ENCODE data around the gene SRD5A1.
A peak's percentile ranks its signal among the peaks of the same experiment; 100 is the strongest.

SRD5A1 gene

DNA sequence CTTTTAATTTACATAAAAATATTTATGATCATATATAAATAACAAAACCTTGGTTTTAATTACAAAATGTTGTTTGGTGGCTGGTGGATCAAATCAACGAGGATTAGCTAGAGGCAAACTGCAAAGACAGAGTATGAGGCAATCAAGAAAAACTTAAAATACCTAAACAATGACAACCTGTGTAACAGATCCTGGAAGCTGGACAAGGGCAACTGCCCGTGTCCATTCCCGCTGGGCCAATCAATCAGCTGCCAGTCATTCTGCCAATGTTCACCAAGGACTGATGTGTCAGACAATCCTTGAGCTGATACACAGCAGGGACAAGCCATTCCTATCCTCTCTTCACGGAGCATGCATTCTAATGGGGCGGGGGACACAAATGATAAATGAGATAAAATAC, 76.8 kb downstream of the SRD5A1 start:
- Histone ChIP-seq H3K4me3 (ENCODE audit: severe bottlenecking) (no peak overlapping the region), H3K27ac (ENCODE audit: poor library complexity, severe bottlenecking) (no peak overlapping the region), H3K9me3 (ENCODE audit: severe bottlenecking) (no peaks in the 10 kb centered on the region), H3K4me1 (ENCODE audit: insufficient read depth, poor library complexity, severe bottlenecking) (peaks cover 8% of the 10 kb centered on the region), H3K27me3 (ENCODE audit: insufficient read depth, poor library complexity, severe bottlenecking) (no peaks in the 10 kb centered on the region), H3K36me3 (ENCODE audit: low read depth) (no peaks in the 10 kb centered on the region)
- ATAC-seq (ENCODE audit: low read depth) (no peak), DNase-seq (ENCODE audit: low spot score) (no peak)
- TF ChIP-seq, protein P1, sequence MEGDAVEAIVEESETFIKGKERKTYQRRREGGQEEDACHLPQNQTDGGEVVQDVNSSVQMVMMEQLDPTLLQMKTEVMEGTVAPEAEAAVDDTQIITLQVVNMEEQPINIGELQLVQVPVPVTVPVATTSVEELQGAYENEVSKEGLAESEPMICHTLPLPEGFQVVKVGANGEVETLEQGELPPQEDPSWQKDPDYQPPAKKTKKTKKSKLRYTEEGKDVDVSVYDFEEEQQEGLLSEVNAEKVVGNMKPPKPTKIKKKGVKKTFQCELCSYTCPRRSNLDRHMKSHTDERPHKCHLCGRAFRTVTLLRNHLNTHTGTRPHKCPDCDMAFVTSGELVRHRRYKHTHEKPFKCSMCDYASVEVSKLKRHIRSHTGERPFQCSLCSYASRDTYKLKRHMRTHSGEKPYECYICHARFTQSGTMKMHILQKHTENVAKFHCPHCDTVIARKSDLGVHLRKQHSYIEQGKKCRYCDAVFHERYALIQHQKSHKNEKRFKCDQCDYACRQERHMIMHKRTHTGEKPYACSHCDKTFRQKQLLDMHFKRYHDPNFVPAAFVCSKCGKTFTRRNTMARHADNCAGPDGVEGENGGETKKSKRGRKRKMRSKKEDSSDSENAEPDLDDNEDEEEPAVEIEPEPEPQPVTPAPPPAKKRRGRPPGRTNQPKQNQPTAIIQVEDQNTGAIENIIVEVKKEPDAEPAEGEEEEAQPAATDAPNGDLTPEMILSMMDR (IDR thresholded peaks at IDR 0.05; ENCODE audit: poor library complexity, severe bottlenecking), result no peak

DNA sequence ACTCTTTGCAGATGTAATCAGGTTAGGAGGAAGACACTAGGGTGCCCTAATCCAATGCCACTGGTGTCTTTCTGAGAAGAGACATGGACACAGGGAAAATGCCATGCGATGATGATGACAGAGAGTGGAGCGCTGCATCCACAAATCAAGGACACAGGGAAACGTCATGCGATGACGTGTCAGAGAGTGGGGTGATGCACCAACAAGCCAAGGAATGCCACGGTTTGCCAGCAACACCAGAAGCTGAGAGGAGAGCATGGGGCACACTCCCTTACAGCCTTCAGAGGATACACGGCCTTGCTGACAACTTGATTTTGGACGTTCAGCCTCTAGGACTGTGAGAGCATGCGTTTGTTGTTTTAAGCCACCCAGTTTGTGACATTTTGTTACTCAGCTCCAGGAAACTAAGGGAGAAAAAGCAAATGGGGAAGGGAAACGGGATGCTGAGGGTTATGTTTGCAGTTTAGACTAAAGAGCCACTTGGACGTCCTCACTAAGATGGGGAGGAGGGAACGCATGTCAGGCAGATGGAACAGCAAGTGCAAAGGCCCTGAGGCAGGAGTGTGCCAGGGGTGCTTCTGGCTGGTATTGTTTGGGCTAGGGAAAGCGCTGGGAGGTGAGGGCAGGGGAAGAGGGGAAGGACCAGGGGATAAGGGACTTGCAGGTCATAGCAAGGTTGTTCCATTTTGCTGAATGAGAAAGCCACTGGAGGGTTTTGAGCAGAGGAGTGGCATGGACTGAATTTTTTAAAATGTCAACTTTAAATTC, 77.5 kb downstream of the SRD5A1 start:
- Histone ChIP-seq H3K4me3 (ENCODE audit: severe bottlenecking) (no peak overlapping the region), H3K27me3 (ENCODE audit: insufficient read depth, poor library complexity, severe bottlenecking) (no peaks in the 10 kb centered on the region), H3K4me1 (ENCODE audit: insufficient read depth, poor library complexity, severe bottlenecking) (peaks cover 4% of the 10 kb centered on the region), H3K36me3 (ENCODE audit: low read depth) (no peaks in the 10 kb centered on the region), H3K9me3 (ENCODE audit: severe bottlenecking) (no peaks in the 10 kb centered on the region), H3K27ac (ENCODE audit: poor library complexity, severe bottlenecking) (no peak overlapping the region)
- no peak for ATAC-seq (ENCODE audit: low read depth)
- no peak for DNase-seq (ENCODE audit: low spot score)
- TF ChIP-seq, protein P1 (IDR thresholded peaks at IDR 0.05; ENCODE audit: poor library complexity, severe bottlenecking), result no peak

GRCh38 chr5:6711409-6712141, 78.3 kb downstream of the SRD5A1 start:
- peak overlapping the region; percentile 59 for H3K4me3 ChIP-seq (ENCODE audit: severe bottlenecking)
- ATAC-seq (ENCODE audit: low read depth) (no peak), DNase-seq (ENCODE audit: low spot score) (no peak)

GRCh38 chr5:6712142-6712576, 78.9 kb downstream of the SRD5A1 start:
- ATAC-seq (ENCODE audit: low read depth), result peak; percentile 30
- Histone ChIP-seq H3K27ac (ENCODE audit: poor library complexity, severe bottlenecking) (peak overlapping the region; percentile 92), H3K27me3 (ENCODE audit: insufficient read depth, poor library complexity, severe bottlenecking) (no peaks in the 10 kb centered on the region), H3K4me3 (ENCODE audit: severe bottlenecking) (peak overlapping the region; percentile 59), H3K9me3 (ENCODE audit: severe bottlenecking) (no peaks in the 10 kb centered on the region), H3K36me3 (ENCODE audit: low read depth) (peaks cover 9% of the 10 kb centered on the region; the same call in 1 of the 2 replicates), H3K4me1 (ENCODE audit: insufficient read depth, poor library complexity, severe bottlenecking) (peaks cover 11% of the 10 kb centered on the region)
- no peak for DNase-seq (ENCODE audit: low spot score)
- TF ChIP-seq, protein P1 (IDR thresholded peaks at IDR 0.05; ENCODE audit: poor library complexity, severe bottlenecking), result peak; percentile 12

More at GRCh38 chr5:6711409-6712141, 78.3 kb downstream of the SRD5A1 start:
- H3K36me3 ChIP-seq (ENCODE audit: low read depth), result peaks cover 5% of the 10 kb centered on the region; the same call in 1 of the 2 replicates
- H3K27ac ChIP-seq (ENCODE audit: poor library complexity, severe bottlenecking), result peak overlapping the region; percentile 92
- H3K27me3 ChIP-seq (ENCODE audit: insufficient read depth, poor library complexity, severe bottlenecking), result no peaks in the 10 kb centered on the region
- peaks cover 9% of the 10 kb centered on the region for H3K4me1 ChIP-seq (ENCODE audit: insufficient read depth, poor library complexity, severe bottlenecking)
- TF ChIP-seq, protein P1 (IDR thresholded peaks at IDR 0.05; ENCODE audit: poor library complexity, severe bottlenecking), result no peak
- no peaks in the 10 kb centered on the region for H3K9me3 ChIP-seq (ENCODE audit: severe bottlenecking)
